Mammary epithelial cell (primary cell): Measurements from ENCODE around the gene IL6ST.
"Not testable (repeated sequence)": the region's sequence is repeated elsewhere in the genome, so short reads cannot be mapped to it uniquely, and the experiment has no call there.

Source experiments
- EZH2 ChIP-seq: IDR thresholded peaks from 2 replicates; pipeline ENCODE4 v1.6.1; 2012; ENCODE audit warnings: low read length, inconsistent platforms, borderline replicate concordance
- TF ChIP-seq, protein P1 (sequence below), 2 donors: IDR thresholded peaks in 1 of 2; conservative IDR thresholded peaks in 1 of 2; 2 replicates each; pipeline ENCODE4 v1.5.1; 2011 to 2012; ENCODE audit warnings: inconsistent platforms in 2 of 2, low read length in 2 of 2, mild to moderate bottlenecking in 2 of 2, control low read depth in 1 of 2, low read depth in 1 of 2; ENCODE audit not compliant: insufficient read depth in 1 of 2; ENCODE audit errors: extremely low read depth in 1 of 2

- TF ChIP-seq, protein P1, sequence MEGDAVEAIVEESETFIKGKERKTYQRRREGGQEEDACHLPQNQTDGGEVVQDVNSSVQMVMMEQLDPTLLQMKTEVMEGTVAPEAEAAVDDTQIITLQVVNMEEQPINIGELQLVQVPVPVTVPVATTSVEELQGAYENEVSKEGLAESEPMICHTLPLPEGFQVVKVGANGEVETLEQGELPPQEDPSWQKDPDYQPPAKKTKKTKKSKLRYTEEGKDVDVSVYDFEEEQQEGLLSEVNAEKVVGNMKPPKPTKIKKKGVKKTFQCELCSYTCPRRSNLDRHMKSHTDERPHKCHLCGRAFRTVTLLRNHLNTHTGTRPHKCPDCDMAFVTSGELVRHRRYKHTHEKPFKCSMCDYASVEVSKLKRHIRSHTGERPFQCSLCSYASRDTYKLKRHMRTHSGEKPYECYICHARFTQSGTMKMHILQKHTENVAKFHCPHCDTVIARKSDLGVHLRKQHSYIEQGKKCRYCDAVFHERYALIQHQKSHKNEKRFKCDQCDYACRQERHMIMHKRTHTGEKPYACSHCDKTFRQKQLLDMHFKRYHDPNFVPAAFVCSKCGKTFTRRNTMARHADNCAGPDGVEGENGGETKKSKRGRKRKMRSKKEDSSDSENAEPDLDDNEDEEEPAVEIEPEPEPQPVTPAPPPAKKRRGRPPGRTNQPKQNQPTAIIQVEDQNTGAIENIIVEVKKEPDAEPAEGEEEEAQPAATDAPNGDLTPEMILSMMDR (conservative IDR thresholded peaks at IDR 0.05 in 1 of 2, IDR thresholded peaks at IDR 0.05 in 1 of 2; ENCODE audit: extremely low read depth in 1 of 2, insufficient read depth in 1 of 2, low read depth in 1 of 2, low read length in 2 of 2), result not testable (repeated sequence)
- TF ChIP-seq EZH2, result not testable (repeated sequence)
Observed at GRCh38 chr5:55988428-55988827, 6.3 kb downstream of the IL6ST start.
